Stimulated activated CD4-positive, alpha-beta T cell treated with anti-CD3 and anti-CD28 coated beads, TNF-alpha, amount 100 ng/mL, for 24 hours (primary cell): ENCODE data around the gene CSRP1.

Experiments
- DNase-seq, 3 experiments: peaks; one replicate each; pipeline ENCODE4 v3.0.0-alpha.2; 2020; ENCODE audit warnings: low read depth in 3 of 3

The CSRP1 gene

DNA sequence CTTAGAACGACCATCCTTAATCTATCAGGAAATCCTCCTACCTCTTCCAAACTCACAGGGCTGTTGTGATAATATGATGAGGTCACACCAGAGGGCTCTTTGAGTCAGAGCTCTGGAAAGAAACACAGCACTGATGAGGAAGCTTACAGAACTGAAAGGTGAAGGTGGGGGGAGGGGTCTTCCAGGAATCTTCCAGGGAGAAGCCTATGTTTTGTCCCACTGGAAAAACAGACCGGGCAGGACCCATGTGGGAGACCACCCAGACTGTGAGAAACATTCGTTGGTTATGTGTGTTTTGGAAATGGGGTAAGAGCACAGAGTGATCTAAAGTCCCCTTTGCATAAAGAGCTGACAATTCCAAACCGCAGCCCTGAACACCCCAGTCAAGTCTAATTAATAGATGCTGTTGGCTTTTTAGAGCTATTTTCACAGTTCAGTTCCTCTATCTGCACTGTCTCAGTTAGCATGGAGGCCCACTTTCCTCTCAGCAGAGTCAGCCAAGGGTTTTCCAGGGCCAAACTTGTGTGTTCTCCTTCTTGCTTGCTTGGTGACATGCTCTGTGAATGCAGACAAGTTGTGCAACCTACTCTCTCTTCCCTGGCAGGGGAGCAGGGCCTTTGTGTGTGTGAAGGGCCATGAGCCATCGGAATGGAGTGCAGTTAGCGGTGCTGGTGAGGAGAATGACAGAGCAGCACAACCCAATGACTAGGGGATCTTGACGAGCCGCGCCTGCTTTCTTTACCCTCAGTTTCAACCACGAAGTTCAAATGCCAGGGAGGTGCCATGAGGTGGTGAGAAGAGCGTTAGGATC lies 50.2 kb downstream of the CSRP1 start:
- DNase-seq: no peak

DNA sequence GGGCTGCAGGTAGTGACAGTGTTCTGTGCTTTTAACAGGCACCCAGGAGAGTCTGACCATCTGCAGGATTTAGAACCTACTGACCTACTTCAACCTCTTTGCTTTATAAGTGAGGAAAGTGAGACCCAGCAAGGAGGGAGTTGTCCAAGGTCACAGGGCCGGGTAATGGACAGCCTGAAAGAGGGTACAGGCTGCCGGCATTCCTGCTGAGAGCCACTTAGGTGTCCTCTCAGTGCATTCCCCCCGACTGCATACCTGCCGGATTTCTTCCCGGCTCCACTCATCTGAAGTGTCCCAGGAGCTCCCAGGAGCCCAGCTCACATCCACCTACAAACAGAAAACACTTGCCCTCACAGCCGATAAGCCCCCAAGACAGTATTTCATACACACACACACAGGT lies 51.8 kb downstream of the CSRP1 start:
- DNase-seq: no peak

DNA sequence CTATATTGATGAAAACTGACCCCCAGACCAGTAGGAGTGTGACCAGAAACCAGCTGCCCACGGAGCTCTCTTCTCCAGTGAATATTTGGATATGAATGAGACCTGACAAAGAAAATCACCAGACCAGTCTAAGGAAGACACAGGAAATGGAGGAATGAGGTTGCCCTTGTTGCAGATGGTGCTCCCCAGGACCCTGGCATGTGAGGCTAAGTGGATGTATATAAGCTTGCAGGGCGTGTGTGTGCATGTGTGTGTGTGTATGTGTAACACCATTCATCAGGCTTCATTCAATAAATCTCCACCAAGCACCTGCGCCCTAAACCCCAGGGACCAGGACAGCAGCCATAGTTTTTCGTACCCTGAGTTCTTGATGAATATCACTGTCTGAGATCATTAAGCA lies 52.3 kb downstream of the CSRP1 start:
- no peak for DNase-seq

GRCh38 chr1:201452866-201453265 lies 54.1 kb downstream of the CSRP1 start:
- DNase-seq: no peak

DNA sequence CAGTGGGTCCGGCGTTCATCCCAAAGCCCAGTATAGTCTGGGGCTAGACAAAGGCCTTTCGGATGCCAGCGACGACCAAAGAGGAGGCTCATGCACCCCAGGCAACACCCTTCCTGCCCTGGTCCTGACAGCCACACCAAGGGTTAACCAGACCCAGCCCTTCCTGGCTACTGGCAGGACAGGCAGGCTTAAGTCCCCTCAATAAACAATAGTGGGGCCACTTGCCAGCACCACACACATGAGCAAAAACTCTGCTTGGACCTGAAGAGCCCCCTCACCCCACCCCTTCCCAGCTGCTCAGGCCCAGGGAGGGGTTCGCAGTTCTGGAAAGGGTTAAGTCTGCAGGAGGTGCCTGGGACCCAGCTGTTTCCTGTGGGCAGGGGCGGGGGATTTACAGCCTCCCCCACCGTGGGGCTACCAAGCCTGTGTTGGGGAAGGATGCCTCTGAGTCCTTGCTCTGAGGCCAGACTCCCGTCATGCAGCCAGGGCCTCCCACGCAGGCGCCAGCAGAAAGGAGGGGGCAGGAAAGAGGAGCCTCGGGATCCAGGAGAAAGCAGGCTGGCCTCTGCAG lies 56.1 kb downstream of the CSRP1 start:
- DNase-seq: no peak

GRCh38 chr1:201448990-201449389 lies 57.9 kb downstream of the CSRP1 start:
- DNase-seq: no peak

GRCh38 chr1:201447903-201448871 lies 58.7 kb downstream of the CSRP1 start:
- DNase-seq: peak; percentile 19 to 66 (median 35)

- DNase-seq: no peak
Observed at GRCh38 chr1:201445310-201445709, 61.6 kb downstream of the CSRP1 start.

DNA sequence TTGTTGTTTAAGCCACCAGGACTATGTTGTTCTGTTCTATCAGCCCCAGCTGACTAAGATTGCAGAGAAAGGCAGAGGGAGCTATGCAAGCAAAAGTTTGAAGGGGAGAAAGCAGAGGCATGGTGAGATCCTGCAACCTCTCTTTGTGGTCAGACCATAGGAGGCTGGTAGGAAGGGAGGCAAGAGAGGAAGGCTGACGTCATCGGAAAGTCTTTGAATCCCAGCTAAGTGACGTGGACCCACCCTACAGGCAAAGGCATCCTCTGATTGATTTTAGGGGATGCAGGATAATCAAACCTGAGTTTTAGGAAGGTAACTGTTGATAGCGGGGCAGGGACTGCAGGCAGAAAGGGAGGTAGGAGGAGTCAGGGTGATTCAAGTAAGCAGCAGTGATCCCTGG lies 62.1 kb downstream of the CSRP1 start:
- no peak for DNase-seq

GRCh38 chr1:201443747-201444146 lies 63.2 kb downstream of the CSRP1 start:
- DNase-seq: no peak

- DNase-seq: no peak
Observed at GRCh38 chr1:201436969-201437368, 70.0 kb downstream of the CSRP1 start.

DNA sequence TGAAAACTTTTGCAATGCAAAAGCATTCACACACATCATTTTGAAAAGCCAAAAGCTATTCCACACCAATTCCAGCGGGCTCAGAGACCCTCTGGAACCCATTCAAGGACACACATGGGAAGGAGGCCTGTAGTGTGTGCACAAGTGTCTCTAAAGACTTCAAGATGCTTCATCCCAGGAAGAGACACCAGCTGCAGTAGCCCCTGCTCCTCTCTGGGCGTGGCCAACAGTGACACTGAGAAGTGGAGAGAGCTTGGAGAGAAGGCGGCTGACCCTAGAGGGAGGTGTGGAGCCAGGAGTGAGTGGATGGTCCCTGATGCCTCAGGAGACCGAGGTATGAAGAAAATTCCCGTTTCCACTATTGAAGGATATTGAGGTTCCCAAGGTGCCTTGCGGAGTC lies 70.5 kb downstream of the CSRP1 start:
- DNase-seq: no peak

- DNase-seq: no peak
Observed at GRCh38 chr1:201434266-201434665, 72.7 kb downstream of the CSRP1 start.

GRCh38 chr1:201433609-201434008 lies 73.3 kb downstream of the CSRP1 start:
- DNase-seq: no peak
